ENCODE results near the gene CAMK2B.
"Not testable (repeated sequence)": the region's sequence is repeated elsewhere in the genome, so short reads cannot be mapped to it uniquely, and the experiment has no call there.

CAMK2B gene

DNA sequence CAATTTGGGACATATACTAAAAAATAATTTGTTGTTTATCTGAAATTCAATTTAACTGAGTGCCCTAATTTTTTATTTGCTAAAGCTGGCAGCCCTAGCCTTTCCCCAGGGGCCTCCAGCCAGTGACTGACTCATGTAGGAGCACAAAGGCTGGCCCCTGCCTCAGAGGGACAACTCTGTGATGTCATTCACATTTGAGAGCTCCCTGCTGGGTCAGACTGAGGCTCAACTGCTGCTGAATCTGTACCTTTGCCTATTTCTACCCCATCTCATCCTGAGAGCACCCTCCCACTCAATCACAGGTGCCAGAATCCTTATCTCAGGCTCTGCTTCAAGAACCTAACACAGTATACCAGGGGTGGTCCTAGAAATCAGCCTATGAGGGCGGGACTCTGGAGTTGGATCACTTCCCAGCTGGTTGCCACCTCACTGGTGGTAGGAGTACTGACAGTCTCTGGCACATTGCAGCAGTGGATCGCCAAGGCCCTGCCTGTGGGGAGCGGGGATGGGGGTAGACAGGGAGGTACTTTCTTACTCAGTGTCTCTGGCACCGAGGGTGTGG, 147.7 kb downstream of the CAMK2B start:
- no peak overlapping the region for H3K4me3 ChIP-seq (ENCODE audit: insufficient read depth, low read depth, low read length, poor library complexity, severe bottlenecking)
- H3K27ac ChIP-seq (ENCODE audit: insufficient read depth, low read length, poor library complexity, severe bottlenecking) = no peak overlapping the region

DNA sequence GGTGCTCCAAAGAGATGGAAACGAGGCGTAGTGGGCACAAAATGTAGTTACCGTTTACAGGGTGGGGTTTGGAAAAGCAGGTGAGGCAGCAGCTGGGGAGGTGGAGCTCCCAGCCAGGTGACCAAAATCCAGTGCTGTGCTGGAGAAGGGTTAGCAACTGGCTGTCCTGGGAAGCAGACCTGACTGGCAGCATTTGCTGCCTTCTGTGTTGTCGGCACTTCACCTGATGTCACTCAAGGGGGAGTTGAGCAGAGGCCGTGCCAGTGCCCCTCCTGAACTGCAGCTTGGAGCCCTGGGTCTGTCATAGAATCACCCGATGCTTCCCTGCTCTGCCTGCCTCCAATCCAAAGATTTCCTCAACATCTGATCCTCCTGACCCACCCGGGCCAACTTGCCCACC, 148.9 kb downstream of the CAMK2B start:
- no peak for DNase-seq
- Histone ChIP-seq H3K4me3 (ENCODE audit: insufficient read depth, low read depth, low read length, poor library complexity, severe bottlenecking) (no peak overlapping the region), H3K4me1 (ENCODE audit: control insufficient read depth, insufficient read depth, low read length, poor library complexity, severe bottlenecking) (no peaks in the 10 kb centered on the region), H3K9me3 (ENCODE audit: control insufficient read depth, low read length) (no peaks in the 10 kb centered on the region), H3K27me3 (replicated peaks; ENCODE audit: control insufficient read depth, insufficient read depth, low read length, poor library complexity, severe bottlenecking) (no peaks in the 10 kb centered on the region), H3K27ac (ENCODE audit: insufficient read depth, low read length, poor library complexity, severe bottlenecking) (no peak overlapping the region), H3K36me3 (ENCODE audit: control insufficient read depth, insufficient read depth, low read length) (no peaks in the 10 kb centered on the region)

More for the DNA sequence above, 147.7 kb downstream of the CAMK2B start:
- no peaks in the 10 kb centered on the region for H3K9me3 ChIP-seq (ENCODE audit: control insufficient read depth, low read length)
- H3K4me1 ChIP-seq (ENCODE audit: control insufficient read depth, insufficient read depth, low read length, poor library complexity, severe bottlenecking) = no peaks in the 10 kb centered on the region
- H3K36me3 ChIP-seq (ENCODE audit: control insufficient read depth, insufficient read depth, low read length) = no peaks in the 10 kb centered on the region
- DNase-seq = no peak
- H3K27me3 ChIP-seq (replicated peaks; ENCODE audit: control insufficient read depth, insufficient read depth, low read length, poor library complexity, severe bottlenecking) = no peaks in the 10 kb centered on the region

- H3K4me3 ChIP-seq (ENCODE audit: insufficient read depth, low read depth, low read length, poor library complexity, severe bottlenecking) = no peak overlapping the region
Observed at GRCh38 chr7:44175730-44176129, 149.7 kb downstream of the CAMK2B start.

GRCh38 chr7:44174694-44174948, 150.8 kb downstream of the CAMK2B start:
- DNase-seq; H3K4me1 ChIP-seq (ENCODE audit: control insufficient read depth, insufficient read depth, low read length, poor library complexity, severe bottlenecking); H3K27me3 ChIP-seq (replicated peaks; ENCODE audit: control insufficient read depth, insufficient read depth, low read length, poor library complexity, severe bottlenecking); H3K27ac ChIP-seq (ENCODE audit: insufficient read depth, low read length, poor library complexity, severe bottlenecking); H3K9me3 ChIP-seq (ENCODE audit: control insufficient read depth, low read length); H3K4me3 ChIP-seq (ENCODE audit: insufficient read depth, low read depth, low read length, poor library complexity, severe bottlenecking); H3K36me3 ChIP-seq (ENCODE audit: control insufficient read depth, insufficient read depth, low read length): not testable (repeated sequence)

More at GRCh38 chr7:44175730-44176129, 149.7 kb downstream of the CAMK2B start:
- H3K27me3 ChIP-seq (replicated peaks; ENCODE audit: control insufficient read depth, insufficient read depth, low read length, poor library complexity, severe bottlenecking) = no peaks in the 10 kb centered on the region
- no peaks in the 10 kb centered on the region for H3K4me1 ChIP-seq (ENCODE audit: control insufficient read depth, insufficient read depth, low read length, poor library complexity, severe bottlenecking)
- no peaks in the 10 kb centered on the region for H3K36me3 ChIP-seq (ENCODE audit: control insufficient read depth, insufficient read depth, low read length)
- H3K27ac ChIP-seq (ENCODE audit: insufficient read depth, low read length, poor library complexity, severe bottlenecking) = no peak overlapping the region
- no peaks in the 10 kb centered on the region for H3K9me3 ChIP-seq (ENCODE audit: control insufficient read depth, low read length)
- no peak for DNase-seq

GRCh38 chr7:44173911-44174693, 151.3 kb downstream of the CAMK2B start:
- no peaks in the 10 kb centered on the region for H3K27me3 ChIP-seq (replicated peaks; ENCODE audit: control insufficient read depth, insufficient read depth, low read length, poor library complexity, severe bottlenecking)
- H3K4me1 ChIP-seq (ENCODE audit: control insufficient read depth, insufficient read depth, low read length, poor library complexity, severe bottlenecking) = no peaks in the 10 kb centered on the region
- no peaks in the 10 kb centered on the region for H3K36me3 ChIP-seq (ENCODE audit: control insufficient read depth, insufficient read depth, low read length)
- no peak overlapping the region for H3K27ac ChIP-seq (ENCODE audit: insufficient read depth, low read length, poor library complexity, severe bottlenecking)
- no peaks in the 10 kb centered on the region for H3K9me3 ChIP-seq (ENCODE audit: control insufficient read depth, low read length)
- no peak for DNase-seq
- no peak overlapping the region for H3K4me3 ChIP-seq (ENCODE audit: insufficient read depth, low read depth, low read length, poor library complexity, severe bottlenecking)

GRCh38 chr7:44172803-44173424, 152.5 kb downstream of the CAMK2B start:
- DNase-seq = no peak
- Histone ChIP-seq H3K27ac (ENCODE audit: insufficient read depth, low read length, poor library complexity, severe bottlenecking) (no peak overlapping the region), H3K36me3 (ENCODE audit: control insufficient read depth, insufficient read depth, low read length) (no peaks in the 10 kb centered on the region), H3K9me3 (ENCODE audit: control insufficient read depth, low read length) (no peaks in the 10 kb centered on the region), H3K27me3 (replicated peaks; ENCODE audit: control insufficient read depth, insufficient read depth, low read length, poor library complexity, severe bottlenecking) (no peaks in the 10 kb centered on the region), H3K4me3 (ENCODE audit: insufficient read depth, low read depth, low read length, poor library complexity, severe bottlenecking) (no peak overlapping the region), H3K4me1 (ENCODE audit: control insufficient read depth, insufficient read depth, low read length, poor library complexity, severe bottlenecking) (no peaks in the 10 kb centered on the region)

DNA sequence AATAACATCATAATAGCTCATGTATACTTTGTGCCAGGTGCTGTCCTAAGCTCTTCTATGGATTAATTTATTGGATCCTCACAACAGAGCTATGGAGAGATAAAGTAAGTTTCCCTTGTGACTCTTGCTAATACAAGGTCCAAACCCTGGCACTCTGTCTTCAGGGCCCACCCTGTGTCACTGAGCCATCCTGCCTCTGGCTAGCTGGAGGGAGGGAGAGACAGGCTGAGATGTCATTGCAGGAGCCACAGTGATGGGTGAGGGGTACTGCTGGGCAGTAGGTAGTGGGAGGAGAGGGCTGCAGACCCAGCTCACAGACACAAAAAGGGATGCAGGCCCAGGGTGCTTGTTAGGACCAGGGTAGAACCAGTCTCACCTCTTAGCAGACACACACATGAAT, 153.0 kb downstream of the CAMK2B start:
- no peak for DNase-seq

DNA sequence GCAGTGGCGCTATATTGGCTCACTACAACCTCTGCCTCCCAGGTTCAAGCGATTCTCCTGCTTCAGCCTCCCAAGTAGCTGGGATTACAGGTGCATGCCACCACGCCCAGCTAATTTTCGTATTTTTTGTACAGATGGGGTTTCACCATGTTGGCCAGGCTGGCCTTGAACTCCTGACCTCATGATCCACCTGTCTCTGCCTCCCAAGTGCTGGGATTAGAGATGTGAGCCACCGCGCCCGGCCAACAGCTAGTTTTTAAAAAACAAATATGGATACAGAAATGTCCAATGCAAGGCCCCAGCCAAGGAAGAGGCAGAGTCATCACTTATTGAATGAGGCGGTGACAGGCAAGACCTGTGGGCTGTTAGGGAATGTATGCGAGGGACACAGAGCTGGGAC, 153.5 kb downstream of the CAMK2B start:
- not testable (repeated sequence) for H3K9me3 ChIP-seq (ENCODE audit: control insufficient read depth, low read length); H3K4me1 ChIP-seq (ENCODE audit: control insufficient read depth, insufficient read depth, low read length, poor library complexity, severe bottlenecking); H3K36me3 ChIP-seq (ENCODE audit: control insufficient read depth, insufficient read depth, low read length); H3K4me3 ChIP-seq (ENCODE audit: insufficient read depth, low read depth, low read length, poor library complexity, severe bottlenecking); DNase-seq; H3K27ac ChIP-seq (ENCODE audit: insufficient read depth, low read length, poor library complexity, severe bottlenecking); H3K27me3 ChIP-seq (replicated peaks; ENCODE audit: control insufficient read depth, insufficient read depth, low read length, poor library complexity, severe bottlenecking)

More for the DNA sequence above, 153.0 kb downstream of the CAMK2B start:
- no peak overlapping the region for H3K4me3 ChIP-seq (ENCODE audit: insufficient read depth, low read depth, low read length, poor library complexity, severe bottlenecking)
- H3K27ac ChIP-seq (ENCODE audit: insufficient read depth, low read length, poor library complexity, severe bottlenecking) = no peak overlapping the region
- H3K4me1 ChIP-seq (ENCODE audit: control insufficient read depth, insufficient read depth, low read length, poor library complexity, severe bottlenecking) = no peaks in the 10 kb centered on the region
- H3K9me3 ChIP-seq (ENCODE audit: control insufficient read depth, low read length) = no peaks in the 10 kb centered on the region
- H3K27me3 ChIP-seq (replicated peaks; ENCODE audit: control insufficient read depth, insufficient read depth, low read length, poor library complexity, severe bottlenecking) = no peaks in the 10 kb centered on the region
- H3K36me3 ChIP-seq (ENCODE audit: control insufficient read depth, insufficient read depth, low read length) = no peaks in the 10 kb centered on the region

DNA sequence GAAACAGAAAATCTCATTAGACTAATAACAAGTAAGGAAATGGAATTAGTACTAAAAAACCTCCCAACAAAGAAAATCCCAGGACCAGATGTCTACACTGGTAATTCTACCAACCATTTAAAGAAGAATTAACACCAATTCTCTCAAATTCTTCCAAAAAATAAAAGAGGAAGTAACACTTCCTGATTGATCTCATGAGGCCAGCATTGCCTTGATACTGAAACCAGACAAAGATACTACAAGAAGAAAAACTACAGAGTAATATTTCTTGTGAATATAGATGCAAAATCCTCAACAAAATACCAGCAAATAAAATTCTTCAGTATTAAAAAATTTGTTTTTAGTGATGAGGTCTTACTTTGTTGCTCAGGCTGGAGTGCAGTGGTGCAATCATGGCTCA, 157.5 kb downstream of the CAMK2B start:
- Histone ChIP-seq H3K27me3 (replicated peaks; ENCODE audit: control insufficient read depth, insufficient read depth, low read length, poor library complexity, severe bottlenecking) (no peaks in the 10 kb centered on the region), H3K9me3 (ENCODE audit: control insufficient read depth, low read length) (no peaks in the 10 kb centered on the region), H3K36me3 (ENCODE audit: control insufficient read depth, insufficient read depth, low read length) (no peaks in the 10 kb centered on the region), H3K27ac (ENCODE audit: insufficient read depth, low read length, poor library complexity, severe bottlenecking) (no peak overlapping the region), H3K4me3 (ENCODE audit: insufficient read depth, low read depth, low read length, poor library complexity, severe bottlenecking) (no peak overlapping the region), H3K4me1 (ENCODE audit: control insufficient read depth, insufficient read depth, low read length, poor library complexity, severe bottlenecking) (no peaks in the 10 kb centered on the region)
- DNase-seq = no peak

Data from effector memory CD4-positive, alpha-beta T cell (primary cell).